Naive thymus-derived CD8-positive, alpha-beta T cell (primary cell): ENCODE measurements around the gene PNMT. TPM values are rescaled to one million over a fixed set of nuclear protein-coding genes. Genes with fewer than 3 reads are reported as not detected.
A peak's percentile ranks its signal among the peaks of the same experiment; 100 is the strongest.

Source experiments
- ATAC-seq, 2 donors: fragments of 150-1000 bp; cut with Tn5 transposase in 1 of 2; sonication (Bioruptor Pico), chemical (Tn5 transposase) in 1 of 2; 1 replicate in 1 of 2; 2 replicates in 1 of 2; pipeline ENCODE4 v1.10.0; 2021; ENCODE audit warnings: mild to moderate bottlenecking in 2 of 2, moderate library complexity in 2 of 2
- POLR2A ChIA-PET: fragments of 350-600 bp; sonication (Branson Sonifier 250); formaldehyde crosslinking; loops from one replicate; lab custom pipeline; 2021; ENCODE audit warnings: antibody characterized with exemption; lab: Charles Lee
- DNase-seq, 10 donors: peaks; one replicate each; pipeline versions ENCODE4 v3.0.0 to v3.0.0-alpha.2; 2020 to 2022
- H3K27ac Mint-ChIP-seq, 10 donors: one replicate each; pipeline ENCODE4 v1.8.0; 2020 to 2022; ENCODE audit warnings: mild to moderate bottlenecking in 10 of 10, mixed read lengths in 10 of 10, moderate library complexity in 4 of 10, inconsistent platforms in 1 of 10
- H3K27me3 Mint-ChIP-seq, 5 donors: one replicate each; pipeline ENCODE4 v1.8.0; 2021 to 2022; ENCODE audit warnings: mixed read lengths in 5 of 5
- H3K36me3 Mint-ChIP-seq, 3 donors: one replicate each; pipeline ENCODE4 v1.8.0; 2020 to 2022; ENCODE audit warnings: mixed read lengths in 3 of 3, mild to moderate bottlenecking in 2 of 3, inconsistent platforms in 1 of 3
- H3K4me1 Mint-ChIP-seq, 4 donors: one replicate each; pipeline ENCODE4 v1.8.0; 2021 to 2022; ENCODE audit warnings: mixed read lengths in 4 of 4
- H3K4me3 Mint-ChIP-seq, 10 donors: one replicate each; pipeline ENCODE4 v1.8.0; 2020 to 2022; ENCODE audit warnings: mild to moderate bottlenecking in 10 of 10, mixed read lengths in 10 of 10, moderate library complexity in 6 of 10, inconsistent platforms in 1 of 10
- H3K9me3 Mint-ChIP-seq, 9 donors: one replicate each; pipeline ENCODE4 v1.8.0; 2020 to 2022; ENCODE audit warnings: mixed read lengths in 9 of 9, mild to moderate bottlenecking in 3 of 9, inconsistent platforms in 1 of 9, moderate library complexity in 1 of 9
- polyA plus RNA-seq, 3 donors: library from polyadenylated mRNA; unstranded; fragments of 300-500 nt; fragmentation: Illumina TruSeq; gene quantifications; one replicate each; pipeline ENCODE4 v1.2.3, GENCODE V29; 2021
- total RNA-seq, 8 experiments: library from RNA in 2 of 8; stranded (reverse) in 2 of 8; gene quantifications; one replicate each; pipeline ENCODE4 v1.2.3 and lab custom pipeline; 2021 to 2026

Gene PNMT
- total and polyA plus RNA-seq, 5 experiments from 2014 or later, result 0.43 to 1.2 (median 0.77) TPM; not detected in 1

DNA sequence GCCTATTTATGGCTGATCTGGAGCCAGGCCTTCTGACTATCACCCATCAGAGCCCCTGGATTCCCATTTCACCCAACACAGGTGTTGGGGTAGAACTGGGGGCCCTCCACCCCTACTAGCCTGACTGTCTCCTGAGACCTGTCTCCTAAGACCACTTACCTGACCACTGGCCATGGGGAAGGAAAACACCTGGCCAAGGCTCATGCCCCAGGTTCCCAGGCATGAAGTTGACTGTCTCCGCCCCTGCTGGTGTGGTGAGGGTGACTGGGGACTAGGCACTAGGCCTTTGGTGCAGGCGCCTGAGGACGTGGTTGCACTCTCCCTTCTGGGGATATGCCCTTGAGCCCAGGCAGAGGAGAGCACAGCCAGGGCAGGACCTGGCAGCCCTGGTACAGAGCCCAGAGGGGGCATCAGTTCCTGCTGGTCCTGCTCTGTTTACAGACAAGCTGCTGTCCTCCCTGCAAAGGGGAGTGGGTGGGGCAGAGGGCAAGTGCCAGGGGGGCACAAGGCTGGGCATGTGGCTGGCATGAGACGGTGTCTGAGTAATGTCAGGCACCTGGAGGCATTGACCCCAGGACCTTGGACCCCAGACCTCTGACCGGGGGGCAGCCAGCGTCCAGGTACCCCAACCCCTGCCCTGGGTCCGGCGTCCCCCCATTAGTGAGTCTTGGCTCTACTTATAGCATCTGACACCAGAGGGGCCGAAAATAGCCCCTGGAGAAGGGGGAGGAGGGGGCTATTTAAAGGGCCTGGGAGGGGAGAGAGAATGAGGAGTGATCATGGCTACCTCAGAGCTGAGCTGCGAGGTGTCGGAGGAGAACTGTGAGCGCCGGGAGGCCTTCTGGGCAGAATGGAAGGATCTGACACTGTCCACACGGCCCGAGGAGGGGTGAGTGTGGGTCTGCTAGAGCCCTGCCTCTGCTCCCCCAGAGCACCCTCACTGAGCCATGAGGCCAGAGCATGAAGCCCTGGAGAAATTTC is 3.4 kb upstream of the PNMT start, which contains the start of gene TCAP:
TCAP (plus strand) TSS at position 769 of the 981 bp plus-strand sequence; CDS start at position 780, 11 bp downstream.
- Mint-ChIP-seq H3K9me3 (no peaks in the 10 kb centered on the region), H3K27ac (peak within 1 kb of the TSS in 8 of 10 donors; percentile 11 to 70 (median 62)), H3K4me3 (peak within 1 kb of the TSS in 6 of 10 donors; percentile 22 to 62 (median 32)), H3K4me1 (peaks cover 21 to 49% (median 42%) of the 10 kb centered on the region in 4 donors), H3K27me3 (peaks cover 0 to 11% (median 4%) of the 10 kb centered on the region in 5 donors), H3K36me3 (peaks cover 0 to 25% (median 6%) of the 10 kb centered on the region in 3 donors)
- DNase-seq, result no peak
- no peak for ATAC-seq
- POLR2A ChIA-PET, result interaction anchor here (1.4 to 6.9 kb wide), 6 partner anchors 10 to 65 kb away, joined by 6 to 26 read pairs (median 16); partner anchors contain the start of genes MIEN1 and STARD3

DNA sequence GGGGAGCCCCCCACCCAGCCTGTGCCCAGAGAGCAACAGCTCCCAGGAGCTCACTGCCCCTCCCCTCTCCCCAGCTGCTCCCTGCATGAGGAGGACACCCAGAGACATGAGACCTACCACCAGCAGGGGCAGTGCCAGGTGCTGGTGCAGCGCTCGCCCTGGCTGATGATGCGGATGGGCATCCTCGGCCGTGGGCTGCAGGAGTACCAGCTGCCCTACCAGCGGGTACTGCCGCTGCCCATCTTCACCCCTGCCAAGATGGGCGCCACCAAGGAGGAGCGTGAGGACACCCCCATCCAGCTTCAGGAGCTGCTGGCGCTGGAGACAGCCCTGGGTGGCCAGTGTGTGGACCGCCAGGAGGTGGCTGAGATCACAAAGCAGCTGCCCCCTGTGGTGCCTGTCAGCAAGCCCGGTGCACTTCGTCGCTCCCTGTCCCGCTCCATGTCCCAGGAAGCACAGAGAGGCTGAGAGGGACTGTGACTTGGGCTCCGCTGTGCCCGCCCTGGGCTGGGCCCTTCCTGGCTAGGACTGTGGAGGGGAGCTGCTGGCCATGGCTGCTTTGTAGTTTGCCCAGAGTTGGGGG is 2.5 kb upstream of the PNMT start:
- Mint-ChIP-seq H3K27me3 (peaks cover 0 to 14% (median 4%) of the 10 kb centered on the region in 5 donors), H3K9me3 (no peaks in the 10 kb centered on the region), H3K4me3 (peak overlapping the region in 5 of 10 donors; percentile 22 to 62 (median 32)), H3K36me3 (peaks cover 0 to 18% (median 6%) of the 10 kb centered on the region in 3 donors), H3K27ac (peak overlapping the region in 3 of 10 donors; percentile 64 to 70 (median 67)), H3K4me1 (peaks cover 18 to 44% (median 36%) of the 10 kb centered on the region in 4 donors)
- DNase-seq, result peak in 1 of 10 donors; percentile 16
- ATAC-seq, result peak; percentile 18 to 48
- POLR2A ChIA-PET, result interaction anchor here (1.2 to 6.9 kb wide), 8 partner anchors 8 to 65 kb away, joined by 4 to 26 read pairs (median 16); partner anchors contain the start of genes MIEN1 and STARD3

DNA sequence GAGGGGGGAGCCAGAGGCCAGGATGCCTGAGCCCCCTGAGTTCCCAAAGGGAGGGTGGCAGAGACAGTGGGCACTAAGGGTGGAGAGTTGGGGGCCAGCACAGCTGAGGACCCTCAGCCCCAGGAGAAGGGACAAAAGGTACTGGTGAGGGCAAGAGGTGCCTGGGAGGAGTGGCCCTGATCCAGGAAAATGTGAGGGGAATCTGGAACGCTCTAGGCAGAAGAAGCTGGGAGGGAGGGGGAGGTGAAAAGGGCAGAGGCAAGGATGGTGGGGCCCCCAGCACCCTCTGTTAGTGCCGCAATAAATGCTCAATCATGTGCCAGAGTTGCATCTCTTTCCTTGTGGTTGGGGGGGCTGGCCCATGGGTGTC is 2.0 kb upstream of the PNMT start:
- Mint-ChIP-seq H3K36me3 (peaks cover 0 to 13% (median 5%) of the 10 kb centered on the region in 3 donors), H3K9me3 (no peaks in the 10 kb centered on the region), H3K27ac (peak overlapping the region in 1 of 10 donors; percentile 67), H3K4me3 (peak overlapping the region in 5 of 10 donors; percentile 14 to 33 (median 23)), H3K4me1 (peaks cover 16 to 39% (median 31%) of the 10 kb centered on the region in 4 donors), H3K27me3 (peaks cover 0 to 14% (median 4%) of the 10 kb centered on the region in 5 donors)
- ATAC-seq (no peak), DNase-seq (no peak)
- POLR2A ChIA-PET, result interaction anchor here (1.2 to 6.9 kb wide), 10 partner anchors 9 to 88 kb away, joined by 4 to 26 read pairs (median 10); partner anchors contain the start of genes MIEN1 and STARD3

DNA sequence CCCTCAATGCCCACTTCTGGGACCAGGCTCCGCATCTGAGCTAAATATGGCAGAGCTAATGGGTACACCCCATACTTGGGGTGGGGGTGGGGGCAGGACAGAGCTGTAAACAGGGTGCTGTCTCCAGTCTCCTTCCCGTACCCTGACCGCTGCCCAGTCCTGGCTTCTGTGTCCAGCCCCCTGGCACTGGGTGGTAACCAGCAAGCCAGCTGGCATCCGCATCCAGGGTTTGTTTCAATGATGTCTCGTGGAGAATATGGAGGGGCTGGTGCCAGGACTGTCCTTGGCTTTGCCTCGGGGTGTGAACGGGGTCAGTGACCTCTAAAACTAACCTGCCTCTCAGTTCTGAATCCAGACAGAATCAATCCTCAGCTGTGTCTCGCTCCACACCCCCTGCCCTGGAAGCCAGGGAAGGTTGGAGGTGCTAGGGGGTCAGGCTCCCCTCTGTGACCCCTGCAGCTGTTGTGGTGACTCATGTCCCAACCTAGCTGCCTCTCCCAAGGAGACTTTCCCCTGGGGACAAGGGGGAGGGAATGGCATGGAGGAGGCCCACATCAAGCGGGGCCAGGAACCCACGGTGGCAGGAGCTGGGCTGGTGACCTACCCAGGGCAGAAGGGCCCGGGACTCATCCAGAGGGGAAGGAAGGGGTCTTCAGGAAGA is 1.5 kb upstream of the PNMT start:
- peaks cover 0 to 9% (median 1%) of the 10 kb centered on the region in 3 donors for H3K36me3 Mint-ChIP-seq
- peak overlapping the region in 4 of 10 donors; percentile 12 to 69 (median 45) for H3K27ac Mint-ChIP-seq
- POLR2A ChIA-PET, result interaction anchor here (0.6 to 6.9 kb wide), 11 partner anchors 9 to 93 kb away, joined by 3 to 26 read pairs (median 8); partner anchors contain the start of genes MIEN1, PGAP3 and STARD3
- peaks cover 13 to 35% (median 27%) of the 10 kb centered on the region in 4 donors for H3K4me1 Mint-ChIP-seq
- ATAC-seq, result no peak
- DNase-seq, result no peak
- H3K9me3 Mint-ChIP-seq, result no peaks in the 10 kb centered on the region
- H3K27me3 Mint-ChIP-seq, result peaks cover 0 to 14% (median 4%) of the 10 kb centered on the region in 5 donors
- H3K4me3 Mint-ChIP-seq, result peak overlapping the region; percentile 50 to 85 (median 64)

DNA sequence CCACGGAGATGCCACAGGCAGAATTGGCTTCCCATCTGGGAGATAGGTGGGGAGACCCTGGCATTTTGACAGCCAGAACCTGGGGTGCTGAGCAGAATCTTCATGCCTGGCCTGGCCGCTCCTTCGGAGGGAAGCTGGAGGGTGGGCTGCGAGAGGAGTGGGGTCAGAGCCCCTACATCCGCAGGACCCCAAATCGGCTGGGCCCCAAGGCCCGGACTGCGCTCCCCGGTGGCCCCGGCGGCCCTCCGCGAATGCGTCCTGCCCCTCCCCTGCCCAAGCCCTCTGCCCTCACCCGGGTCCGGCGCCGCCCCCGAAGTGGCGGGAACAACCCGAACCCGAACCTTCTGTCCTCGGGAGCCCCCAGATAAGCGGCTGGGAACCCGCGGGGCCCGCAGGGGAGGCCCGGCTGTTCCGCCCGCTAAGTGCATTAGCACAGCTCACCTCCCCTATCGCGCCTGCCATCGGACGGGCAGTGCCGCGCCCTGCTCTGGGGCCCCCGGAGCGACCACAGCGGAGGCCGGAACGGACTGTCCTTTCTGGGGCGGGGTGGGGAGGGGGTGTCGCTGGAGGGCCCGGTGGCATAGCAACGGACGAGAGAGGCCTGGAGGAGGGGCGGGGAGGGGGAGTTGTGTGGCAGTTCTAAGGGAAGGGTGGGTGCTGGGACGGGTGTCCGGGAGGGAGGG is 850 bp upstream of the PNMT start:
- peak in 1 of 2 donors; percentile 39 for ATAC-seq
- Mint-ChIP-seq H3K36me3 (peaks cover 0 to 6% (median 1%) of the 10 kb centered on the region in 3 donors), H3K9me3 (no peaks in the 10 kb centered on the region), H3K4me1 (peaks cover 15 to 42% (median 31%) of the 10 kb centered on the region in 4 donors), H3K27me3 (peaks cover 0 to 16% (median 4%) of the 10 kb centered on the region in 5 donors), H3K27ac (peak overlapping the region in 5 of 10 donors; percentile 52 to 69 (median 61)), H3K4me3 (peak overlapping the region; percentile 42 to 87 (median 70))
- DNase-seq, result peak in 1 of 10 donors; percentile 63
- POLR2A ChIA-PET, result interaction anchor here (0.6 to 6.9 kb wide), 11 partner anchors 8 to 217 kb away, joined by 3 to 26 read pairs (median 13); partner anchors contain the start of genes MED1, MIEN1, PGAP3 and STARD3

DNA sequence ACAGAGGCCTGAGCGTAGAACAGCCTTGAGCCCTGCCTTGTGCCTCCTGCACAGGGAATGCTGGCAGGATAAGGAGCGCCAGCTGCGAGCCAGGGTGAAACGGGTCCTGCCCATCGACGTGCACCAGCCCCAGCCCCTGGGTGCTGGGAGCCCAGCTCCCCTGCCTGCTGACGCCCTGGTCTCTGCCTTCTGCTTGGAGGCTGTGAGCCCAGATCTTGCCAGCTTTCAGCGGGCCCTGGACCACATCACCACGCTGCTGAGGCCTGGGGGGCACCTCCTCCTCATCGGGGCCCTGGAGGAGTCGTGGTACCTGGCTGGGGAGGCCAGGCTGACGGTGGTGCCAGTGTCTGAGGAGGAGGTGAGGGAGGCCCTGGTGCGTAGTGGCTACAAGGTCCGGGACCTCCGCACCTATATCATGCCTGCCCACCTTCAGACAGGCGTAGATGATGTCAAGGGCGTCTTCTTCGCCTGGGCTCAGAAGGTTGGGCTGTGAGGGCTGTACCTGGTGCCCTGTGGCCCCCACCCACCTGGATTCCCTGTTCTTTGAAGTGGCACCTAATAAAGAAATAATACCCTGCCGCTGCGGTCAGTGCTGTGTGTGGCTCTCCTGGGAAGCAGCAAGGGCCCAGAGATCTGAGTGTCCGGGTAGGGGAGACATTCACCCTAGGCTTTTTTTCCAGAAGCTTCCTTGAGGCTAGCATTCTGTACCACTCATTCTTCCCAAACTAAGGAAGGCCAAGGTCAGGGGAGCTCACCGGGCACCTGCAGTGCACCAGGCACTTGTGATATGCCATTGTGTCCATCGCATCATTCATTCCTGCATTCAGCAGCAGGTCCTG is 1.9 kb downstream of the PNMT start:
- Mint-ChIP-seq H3K27ac (peak overlapping the region in 1 of 10 donors; percentile 46), H3K36me3 (no peaks in the 10 kb centered on the region), H3K9me3 (no peaks in the 10 kb centered on the region), H3K4me3 (peak overlapping the region in 1 of 10 donors; percentile 21), H3K27me3 (peaks cover 0 to 16% (median 4%) of the 10 kb centered on the region in 5 donors), H3K4me1 (peaks cover 13 to 34% (median 30%) of the 10 kb centered on the region in 4 donors)
- DNase-seq (peak in 1 of 10 donors; percentile 57), ATAC-seq (no peak)
- POLR2A ChIA-PET, result interaction anchor here (0.6 to 6.9 kb wide), 9 partner anchors 9 to 190 kb away, joined by 4 to 26 read pairs (median 7); partner anchors contain the start of genes MIEN1, PPP1R1B and STARD3

DNA sequence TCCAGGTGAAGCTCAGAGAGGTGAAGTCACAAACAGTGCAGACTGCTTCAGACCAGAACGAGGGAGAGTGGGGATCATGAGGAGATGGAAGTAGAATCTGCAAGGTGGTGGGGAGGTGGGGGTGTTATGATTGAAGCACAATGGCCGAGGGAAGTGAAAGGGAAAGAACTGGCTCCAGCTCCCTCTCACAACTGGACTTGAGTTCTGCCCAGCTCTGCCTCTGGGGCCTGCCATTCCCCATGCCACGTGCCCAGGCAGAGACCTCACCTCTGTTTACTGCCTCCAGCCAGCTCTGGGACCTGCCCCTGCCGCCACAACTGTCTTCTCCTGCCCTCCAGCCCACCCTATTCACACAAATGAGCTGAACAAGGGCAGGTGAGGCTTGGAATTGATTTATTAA is 2.5 kb downstream of the PNMT start:
- Mint-ChIP-seq H3K36me3 (no peaks in the 10 kb centered on the region), H3K27ac (no peak overlapping the region), H3K9me3 (no peaks in the 10 kb centered on the region), H3K4me1 (peaks cover 15 to 36% (median 31%) of the 10 kb centered on the region in 4 donors), H3K4me3 (peak overlapping the region in 1 of 10 donors; percentile 21), H3K27me3 (peaks cover 0 to 16% (median 4%) of the 10 kb centered on the region in 5 donors)
- ATAC-seq (no peak), DNase-seq (peak in 1 of 10 donors; percentile 42)
- POLR2A ChIA-PET, result interaction anchor here (0.6 to 6.9 kb wide), 6 partner anchors 9 to 190 kb away, joined by 4 to 26 read pairs (median 6); partner anchors contain the start of genes MIEN1, PPP1R1B and STARD3

DNA sequence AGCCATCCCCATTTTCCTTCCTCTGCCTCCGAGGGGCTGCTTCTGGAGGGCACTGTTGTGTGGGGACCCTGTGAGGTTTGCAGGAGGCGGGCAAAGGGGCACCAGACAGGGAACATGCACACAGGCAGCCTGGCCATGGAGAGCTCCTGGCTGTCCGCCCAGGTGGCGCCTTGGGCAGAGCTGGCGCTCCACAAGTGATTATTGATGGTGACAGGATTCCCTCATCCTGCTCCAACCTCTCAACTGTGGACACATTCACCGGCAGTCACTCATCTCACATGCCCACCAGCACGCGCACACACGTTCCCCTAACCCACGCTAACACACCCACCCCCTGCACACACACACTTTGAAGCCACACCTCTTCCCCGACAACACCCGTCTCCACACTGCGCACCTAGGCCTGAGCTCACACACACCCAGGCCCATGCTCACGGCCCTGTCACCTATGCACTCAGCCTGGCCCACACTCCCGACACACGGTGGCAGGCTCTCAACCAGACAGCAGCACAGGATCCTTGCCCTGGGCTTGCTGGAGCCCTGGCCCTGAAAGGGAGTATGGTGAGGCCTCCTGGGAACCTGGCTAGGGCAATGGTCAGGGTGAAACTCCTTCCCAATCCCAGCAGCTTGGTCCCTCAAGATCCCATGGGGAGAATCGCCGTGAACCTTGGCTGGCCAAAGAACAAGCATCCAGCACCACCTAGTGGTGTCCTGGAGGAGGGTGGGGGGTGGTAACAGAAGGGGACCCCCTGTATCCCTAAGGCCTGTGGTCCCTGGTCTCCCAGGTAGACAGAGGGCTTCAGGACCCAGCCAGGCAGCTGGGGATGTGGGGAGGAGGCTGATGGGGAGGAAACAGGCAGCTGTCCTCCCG is 3.6 kb downstream of the PNMT start:
- Mint-ChIP-seq H3K4me3 (peak overlapping the region in 6 of 10 donors; percentile 11 to 79 (median 27)), H3K36me3 (no peaks in the 10 kb centered on the region), H3K27ac (peak overlapping the region in 6 of 10 donors; percentile 31 to 77 (median 64)), H3K9me3 (no peaks in the 10 kb centered on the region), H3K4me1 (peaks cover 15 to 42% (median 40%) of the 10 kb centered on the region in 4 donors), H3K27me3 (peaks cover 0 to 12% (median 4%) of the 10 kb centered on the region in 5 donors)
- POLR2A ChIA-PET, result interaction anchor here (0.7 to 6.9 kb wide), 9 partner anchors 10 to 53 kb away, joined by 3 to 26 read pairs (median 4); partner anchors contain the start of genes PPP1R1B and STARD3
- DNase-seq (peak in 2 of 10 donors; percentile 25 to 59), ATAC-seq (peak in 1 of 2 donors; percentile 41)
